ENCODE results near the gene LDLRAD4.

LDLRAD4 gene

GRCh38 chr18:13357289-13357688, 138.7 kb downstream of the LDLRAD4 start:
- no peak for DNase-seq

GRCh38 chr18:13359210-13359609, 140.7 kb downstream of the LDLRAD4 start:
- DNase-seq: no peak

- no peak for DNase-seq
Measured at GRCh38 chr18:13361431-13361830, 142.9 kb downstream of the LDLRAD4 start.

- DNase-seq: no peak
Measured at GRCh38 chr18:13362051-13362450, 143.5 kb downstream of the LDLRAD4 start.

DNA sequence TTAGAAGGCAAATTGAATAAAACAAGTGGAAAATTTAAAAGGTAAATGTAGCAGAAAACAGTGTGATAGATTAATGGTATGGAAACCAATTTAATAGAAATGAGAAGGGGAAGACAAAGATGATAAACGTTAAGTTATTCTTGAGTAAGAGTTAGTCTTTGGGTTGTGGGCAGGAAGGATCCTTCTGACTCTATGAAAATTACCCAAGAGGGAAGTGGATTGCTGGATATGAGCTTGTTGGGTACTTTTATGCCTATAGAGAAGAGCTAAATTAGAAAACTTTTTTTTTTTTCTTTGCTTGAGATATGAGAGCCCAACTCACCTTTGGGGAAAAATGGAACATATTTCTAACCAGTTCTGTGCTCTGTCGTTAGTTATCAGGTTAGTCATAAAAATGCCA, 144.0 kb downstream of the LDLRAD4 start:
- DNase-seq: no peak

- DNase-seq: no peak
Measured at GRCh38 chr18:13363359-13363758, 144.8 kb downstream of the LDLRAD4 start.

GRCh38 chr18:13364721-13365205, 146.2 kb downstream of the LDLRAD4 start:
- no peak for DNase-seq

DNA sequence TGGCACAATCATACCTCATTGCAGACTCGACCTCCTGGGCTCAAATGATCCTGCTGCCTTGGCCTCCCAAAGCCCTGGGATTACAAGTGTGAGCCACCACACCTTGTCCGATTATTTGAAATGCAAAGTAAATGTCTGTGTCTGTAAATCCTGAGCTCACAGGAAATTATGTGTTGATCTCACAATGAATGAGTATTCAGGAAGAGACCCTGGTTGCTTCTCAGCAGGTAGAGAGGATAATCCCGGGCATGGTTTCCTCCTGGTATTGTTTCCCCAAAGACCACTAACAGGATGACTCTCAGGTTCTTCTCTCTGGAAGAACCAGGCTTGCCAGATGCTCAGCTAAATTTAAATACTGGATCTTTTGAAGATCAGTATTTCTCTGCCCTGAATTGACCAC, 147.6 kb downstream of the LDLRAD4 start:
- DNase-seq: no peak

DNA sequence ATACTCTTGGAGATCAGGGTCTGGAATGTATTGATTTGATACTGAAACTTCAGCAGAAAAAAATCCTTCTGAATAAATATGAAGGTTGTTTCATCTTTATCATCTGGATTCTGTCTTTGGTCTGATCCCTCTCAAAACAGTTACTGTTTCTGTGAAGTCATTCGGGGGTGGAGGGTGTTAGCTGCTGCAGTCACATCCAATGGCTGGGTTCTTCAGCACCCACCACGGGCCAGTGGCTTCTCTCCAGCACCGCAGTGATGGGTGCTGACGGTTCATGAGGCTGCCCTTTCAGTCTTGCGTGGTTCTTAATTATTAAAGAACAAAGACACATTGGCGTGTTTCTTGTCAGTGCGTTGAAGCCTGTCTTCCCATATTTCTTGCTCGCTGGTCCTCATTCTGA, 148.0 kb downstream of the LDLRAD4 start:
- no peak for DNase-seq

DNA sequence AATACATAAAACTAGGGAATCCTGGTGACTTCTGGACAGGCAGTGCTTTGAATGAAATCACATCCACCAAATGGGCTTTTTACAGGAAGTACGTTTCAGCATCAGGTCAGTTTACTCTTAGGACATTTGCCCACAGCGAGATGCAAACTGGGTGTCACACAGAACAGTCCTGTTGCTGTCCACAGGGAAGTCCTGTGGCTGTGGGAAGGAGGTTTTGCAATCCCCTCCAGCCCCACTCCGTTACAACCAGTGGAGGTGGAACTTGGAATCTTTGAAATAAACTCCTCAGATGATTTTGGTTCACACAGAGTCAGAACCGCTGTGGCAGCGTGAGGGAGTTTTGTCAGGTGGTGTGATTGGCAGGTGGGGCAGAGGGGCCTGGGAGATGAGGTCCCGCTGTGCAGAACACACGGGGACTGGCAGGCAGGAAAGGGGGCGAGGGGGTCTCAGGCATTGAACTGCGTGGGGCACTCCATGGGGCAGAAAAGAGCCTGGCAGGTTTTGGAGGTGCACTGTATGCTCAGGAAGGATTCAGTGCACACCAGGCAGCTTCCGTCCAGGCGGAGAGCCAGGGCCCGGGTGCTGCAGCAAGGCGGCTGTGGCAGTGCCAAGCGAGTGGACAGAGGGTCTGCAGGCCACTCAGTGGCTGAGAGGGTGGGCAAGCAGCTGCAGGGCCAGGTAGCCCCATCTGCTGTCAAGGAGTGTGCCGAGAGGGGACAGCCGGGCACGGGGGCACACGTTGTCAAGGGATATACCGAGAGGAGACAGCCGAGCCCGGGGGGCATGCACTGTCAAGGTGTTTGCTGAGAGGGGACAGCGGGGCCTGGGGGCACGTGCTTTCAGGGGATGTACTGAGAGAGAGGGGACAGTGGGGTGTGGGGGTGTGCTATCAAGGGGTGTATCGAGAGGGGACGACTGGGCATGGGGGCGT, 148.7 kb downstream of the LDLRAD4 start:
- DNase-seq: no peak

DNA sequence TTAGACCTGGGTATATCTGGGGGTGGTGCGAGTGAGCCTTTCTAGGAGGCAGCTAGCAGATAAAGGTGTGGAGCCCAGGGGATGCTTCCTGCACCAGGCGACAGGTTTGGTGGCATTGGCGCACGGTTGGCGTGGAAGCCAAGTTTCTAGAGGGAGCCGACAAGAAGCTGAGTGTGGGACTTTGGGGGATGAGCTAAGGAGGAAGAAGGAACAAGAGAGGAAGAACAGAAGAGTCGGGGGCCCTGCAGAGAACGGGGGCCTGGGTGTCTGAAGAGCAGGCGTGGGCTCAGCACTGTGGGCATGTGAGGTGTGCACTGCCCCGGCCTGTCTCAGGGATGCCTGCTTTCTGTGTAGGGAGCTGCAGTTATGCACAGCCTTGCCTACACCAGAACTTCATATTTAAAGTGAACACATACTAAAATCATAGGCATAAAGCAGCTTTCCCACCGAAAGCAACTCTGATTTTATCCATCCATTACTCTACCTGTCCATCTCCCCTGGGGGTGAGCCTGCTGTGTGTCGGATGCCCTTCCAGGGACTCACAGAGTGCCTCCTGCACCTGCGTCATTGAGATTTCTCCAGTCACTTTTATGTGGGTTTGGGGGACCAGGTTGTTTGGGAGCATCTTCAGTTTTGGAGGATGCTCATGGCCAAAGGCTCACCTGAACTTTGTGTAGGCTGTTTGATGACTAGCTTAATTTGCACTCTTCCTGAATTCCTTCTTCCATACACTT, 149.7 kb downstream of the LDLRAD4 start:
- DNase-seq: no peak

- no peak for DNase-seq
Measured at GRCh38 chr18:13369353-13369752, 150.8 kb downstream of the LDLRAD4 start.

DNA sequence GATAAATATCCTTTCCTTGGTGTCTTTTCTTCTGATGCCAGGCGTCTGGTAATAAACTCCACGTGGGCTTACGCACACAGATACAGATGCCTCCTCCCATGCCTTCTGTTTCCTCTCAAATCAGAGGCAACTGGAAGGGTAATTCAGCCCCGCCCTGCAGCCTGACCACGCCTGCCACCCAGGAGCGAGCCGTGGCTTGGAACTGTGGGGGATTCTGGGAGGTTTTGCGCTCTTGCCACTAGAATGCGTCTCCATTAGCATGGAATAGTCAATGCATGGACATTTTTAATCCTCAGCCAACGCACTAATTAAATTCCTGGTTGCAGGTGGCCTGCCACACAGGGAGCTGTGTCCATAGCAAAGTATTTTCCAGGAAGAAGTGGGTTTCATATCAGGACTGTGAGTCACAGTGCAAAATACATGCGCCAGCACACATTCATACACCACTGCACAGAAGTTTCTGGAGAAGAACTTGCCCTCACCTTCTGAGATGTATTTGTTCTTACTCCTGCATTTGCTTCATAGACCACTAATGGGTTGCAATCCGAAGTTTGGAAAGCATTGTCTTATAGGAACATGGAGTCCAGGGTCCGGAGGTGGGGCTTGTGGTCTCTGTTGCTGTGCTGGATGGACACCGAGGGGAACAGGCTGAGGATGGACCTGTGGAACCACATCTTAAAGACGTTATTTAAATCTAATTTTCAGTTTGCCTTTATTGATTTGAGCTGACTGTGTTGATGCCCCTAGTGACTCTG, 151.4 kb downstream of the LDLRAD4 start:
- no peak for DNase-seq

DNA sequence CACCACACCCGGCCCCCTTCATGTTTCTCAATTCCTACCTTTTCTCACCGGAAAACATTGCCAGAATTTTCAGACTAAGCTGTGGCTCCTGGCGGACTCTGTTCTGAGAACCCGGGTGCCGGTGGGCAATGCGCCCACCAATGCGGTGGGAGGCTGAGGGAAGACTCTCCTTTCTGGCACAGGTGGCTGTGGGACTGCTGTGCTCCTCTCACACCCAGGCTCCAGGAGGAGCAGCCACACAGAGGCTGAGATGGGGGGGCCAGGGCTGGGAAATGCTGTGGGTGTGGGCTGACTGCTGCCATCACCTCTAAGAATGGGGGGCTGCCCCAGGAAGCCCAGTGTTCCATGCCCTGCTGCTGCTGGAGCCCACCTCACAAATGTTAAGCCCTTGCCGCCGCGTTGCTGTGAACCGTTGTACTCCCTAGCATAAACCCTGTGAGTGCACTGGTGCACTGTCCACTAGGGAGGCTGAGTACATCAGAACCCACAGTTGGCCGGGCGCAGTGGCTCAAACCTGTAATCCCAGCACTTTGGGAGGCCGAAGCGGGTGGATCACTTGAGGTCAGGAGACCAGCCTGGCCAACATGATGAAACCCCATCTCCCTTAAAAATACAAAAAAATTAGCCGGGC, 152.6 kb downstream of the LDLRAD4 start:
- no peak for DNase-seq

DNA sequence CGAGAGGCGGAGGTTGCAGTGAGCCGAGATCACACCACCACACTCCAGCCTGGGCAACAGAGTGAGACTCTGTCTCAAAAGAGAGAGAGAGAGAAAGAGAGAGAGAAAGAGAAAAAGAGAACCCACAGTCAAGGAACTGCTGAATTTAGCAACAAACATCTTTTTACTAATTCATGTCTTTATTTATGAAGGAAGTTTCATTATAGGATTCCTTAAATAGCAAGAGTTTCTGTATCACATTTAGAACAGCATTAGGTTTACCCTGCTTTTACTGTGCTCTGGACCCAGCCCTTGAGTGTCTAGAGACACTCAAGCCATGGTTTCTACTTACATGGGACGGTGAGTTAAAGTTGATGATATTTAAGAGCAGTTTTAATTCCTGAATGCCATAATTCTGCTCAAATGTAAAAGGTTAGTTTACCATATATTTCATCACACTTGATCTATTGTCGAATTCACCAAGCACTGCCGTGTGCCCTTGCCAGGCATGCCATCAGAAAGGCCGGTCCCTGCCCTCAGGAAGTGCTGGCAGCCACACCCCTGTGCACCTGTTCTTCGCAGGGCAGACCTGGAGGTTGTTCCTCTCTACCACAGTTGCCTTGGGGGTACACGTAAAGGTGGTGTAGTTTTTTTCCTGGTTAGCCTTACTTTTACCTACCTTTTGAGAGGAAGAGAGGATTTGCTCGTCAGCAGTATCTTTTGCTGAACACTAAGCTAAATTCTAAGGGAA, 153.3 kb downstream of the LDLRAD4 start:
- no peak for DNase-seq

DNA sequence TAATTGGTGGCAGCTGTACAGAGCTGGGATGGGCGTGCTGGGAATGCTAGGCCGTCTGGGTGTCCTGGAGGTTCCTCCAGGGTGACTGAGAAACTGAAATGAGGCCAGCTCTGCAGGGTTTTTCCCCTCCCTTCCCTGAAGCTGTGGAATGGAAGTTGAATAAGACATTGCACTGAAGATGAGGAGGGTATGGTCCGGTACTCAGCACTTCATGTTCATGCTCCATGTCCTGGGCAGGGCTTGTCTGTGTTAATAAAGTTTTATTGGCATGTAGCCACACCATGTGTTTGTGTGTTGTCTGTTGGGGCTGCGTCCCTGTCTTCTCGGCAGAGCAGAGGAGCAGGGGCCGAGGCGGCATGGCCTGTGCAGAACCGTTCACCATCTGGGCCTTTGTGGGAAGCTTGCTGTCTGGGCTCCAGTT, 154.0 kb downstream of the LDLRAD4 start:
- no peak for DNase-seq

DNA sequence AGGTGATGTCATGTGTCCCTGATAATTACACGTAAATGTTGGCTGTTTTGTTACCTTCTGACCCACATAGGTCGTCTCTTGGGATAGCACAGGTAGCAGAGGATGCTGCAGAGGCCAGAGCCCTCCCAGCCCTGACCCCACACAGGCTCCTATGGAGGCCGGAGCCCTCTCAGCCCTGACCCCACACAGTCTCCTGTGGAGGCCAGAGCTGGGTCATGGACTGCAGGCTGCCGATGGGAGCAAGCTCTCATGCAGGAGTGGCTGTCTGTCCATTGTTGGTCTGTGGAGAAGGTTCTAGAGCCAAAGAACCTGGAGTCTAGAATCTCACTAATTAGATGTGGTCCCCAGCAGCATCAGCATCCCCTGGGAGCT, 155.5 kb downstream of the LDLRAD4 start:
- DNase-seq: no peak

- DNase-seq: no peak
Measured at GRCh38 chr18:13374468-13375301, 156.1 kb downstream of the LDLRAD4 start.

DNA sequence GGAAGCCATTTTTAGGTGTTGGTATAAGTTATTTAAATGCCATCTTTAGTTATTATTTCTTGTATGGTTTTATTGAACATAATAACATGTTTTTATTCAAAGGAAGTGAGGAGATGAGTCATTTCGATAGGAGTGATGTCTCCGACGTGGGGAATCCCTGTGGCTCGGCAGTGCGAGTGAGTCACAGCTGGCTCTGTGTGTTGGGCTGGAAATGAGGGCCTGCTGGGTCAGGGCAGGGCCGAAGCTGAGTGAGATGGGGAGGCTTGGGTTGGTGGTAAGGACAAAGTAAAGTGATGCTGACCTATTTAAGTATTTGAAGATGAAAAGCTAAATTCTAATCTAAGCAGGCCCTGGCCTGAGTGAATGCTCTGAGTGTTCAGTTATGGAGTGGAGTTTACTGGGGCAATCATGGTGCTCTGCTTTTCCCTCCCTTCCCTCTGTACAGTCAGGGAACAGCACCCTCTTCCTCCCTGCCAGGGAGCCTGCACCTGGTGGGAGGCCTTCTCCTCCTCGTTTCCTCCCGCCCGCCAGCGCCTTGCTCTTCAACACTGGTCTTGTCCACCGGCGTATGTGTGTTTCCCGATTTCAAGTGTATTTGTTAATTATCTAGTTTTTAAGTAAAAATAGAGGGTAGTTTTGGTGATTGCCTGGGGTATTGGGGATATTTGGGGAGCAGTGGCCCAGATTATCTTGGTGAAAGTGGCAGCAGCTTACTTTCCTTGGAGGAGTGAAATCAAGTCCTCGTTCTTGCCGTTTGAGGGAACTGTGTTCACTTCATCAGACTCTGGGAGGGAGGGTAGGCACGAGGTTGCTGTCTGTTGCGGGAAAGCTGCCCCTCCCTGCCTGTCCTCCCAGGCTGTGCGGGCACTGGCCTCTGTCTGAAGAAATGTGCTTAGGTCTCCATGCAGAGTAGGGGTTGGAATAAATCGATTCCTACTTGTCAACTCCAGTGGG, 157.0 kb downstream of the LDLRAD4 start:
- no peak for DNase-seq

GRCh38 chr18:13376298-13376840, 157.8 kb downstream of the LDLRAD4 start:
- DNase-seq: no peak
